HG03520 (cell line): ENCODE measurements around the gene SMOC1.

Source experiments
- ATAC-seq: cut with Tn5 transposase; IDR thresholded peaks from one replicate; pipeline ENCODE4 v1.9.1; 2021; ENCODE audit warnings: mild to moderate bottlenecking, moderate library complexity; ENCODE audit not compliant: unreplicated experiment

Gene SMOC1

GRCh38 chr14:70004791-70005190 is 125.6 kb downstream of the SMOC1 start:
- no peak for ATAC-seq

GRCh38 chr14:70005281-70005805 is 126.1 kb downstream of the SMOC1 start:
- ATAC-seq: no peak

- ATAC-seq: no peak
These were observed 127.5 kb downstream of the SMOC1 start for GRCh38 chr14:70006699-70007098.

DNA sequence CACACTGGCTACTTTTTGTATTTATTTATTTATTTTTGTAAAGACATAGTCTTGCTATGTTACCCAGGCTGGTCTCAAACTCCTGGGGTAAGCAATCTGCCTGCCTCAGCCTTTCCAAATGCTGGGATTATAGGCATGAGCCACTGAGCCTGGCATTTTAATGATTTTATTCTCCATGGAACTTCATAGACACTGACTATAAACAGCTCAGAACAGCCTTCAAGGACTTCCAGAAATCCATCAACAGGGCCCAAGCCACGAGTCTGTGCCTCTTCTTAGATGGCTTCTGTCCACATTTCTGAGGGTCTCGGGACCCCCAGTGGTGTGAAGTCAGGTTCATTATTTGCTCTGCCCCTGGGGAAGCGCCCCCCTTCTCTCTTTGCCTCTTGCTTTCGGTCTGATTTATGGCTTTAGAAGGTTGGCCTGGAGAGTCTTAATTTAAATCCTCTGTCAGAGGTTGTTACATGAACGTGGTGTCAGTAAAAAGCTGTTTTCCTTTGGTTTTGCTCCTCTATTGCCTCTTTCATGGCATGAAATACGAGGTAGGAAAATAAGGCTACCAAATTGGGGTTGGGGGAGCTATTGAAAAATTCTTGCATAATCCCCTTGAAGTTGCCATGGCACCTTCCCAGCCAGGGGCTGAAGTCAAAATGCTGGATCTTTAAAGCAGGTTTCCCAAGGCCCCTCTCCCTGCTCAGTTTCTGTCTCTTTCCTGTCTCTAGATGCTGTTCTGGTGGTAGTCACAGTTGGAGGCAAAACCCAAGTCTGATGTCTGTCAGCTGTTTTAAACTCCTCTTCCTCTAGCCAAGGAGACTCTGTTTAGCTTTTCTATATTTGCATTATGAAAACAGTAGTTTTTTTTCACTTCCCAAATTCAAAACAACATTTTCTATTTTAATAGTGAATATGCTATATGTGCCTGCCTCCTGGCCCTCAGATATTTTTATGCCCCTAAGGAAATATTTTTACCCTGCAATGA is 129.4 kb downstream of the SMOC1 start:
- no peak for ATAC-seq

DNA sequence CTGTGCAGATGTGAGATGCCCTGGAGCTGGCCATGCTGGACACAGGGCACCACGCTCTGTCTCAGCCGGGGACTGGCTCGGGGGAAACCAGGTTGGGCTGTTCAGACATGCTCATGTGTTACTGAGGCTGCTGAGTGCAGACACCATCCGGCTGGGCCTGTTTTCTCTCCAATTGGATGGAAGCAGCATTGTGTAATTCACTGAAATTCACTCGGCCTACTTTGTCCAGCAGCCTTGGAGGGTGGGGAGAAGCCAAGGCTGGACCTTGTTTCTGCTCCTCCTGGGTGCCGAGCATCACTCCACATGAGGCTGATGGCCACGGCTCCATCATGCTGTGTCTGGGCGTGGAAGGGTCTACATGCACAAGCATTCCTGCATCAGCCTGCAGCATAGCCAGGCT is 130.7 kb downstream of the SMOC1 start:
- no peak for ATAC-seq

- ATAC-seq: no peak
These were observed 131.9 kb downstream of the SMOC1 start for GRCh38 chr14:70011098-70011497.

DNA sequence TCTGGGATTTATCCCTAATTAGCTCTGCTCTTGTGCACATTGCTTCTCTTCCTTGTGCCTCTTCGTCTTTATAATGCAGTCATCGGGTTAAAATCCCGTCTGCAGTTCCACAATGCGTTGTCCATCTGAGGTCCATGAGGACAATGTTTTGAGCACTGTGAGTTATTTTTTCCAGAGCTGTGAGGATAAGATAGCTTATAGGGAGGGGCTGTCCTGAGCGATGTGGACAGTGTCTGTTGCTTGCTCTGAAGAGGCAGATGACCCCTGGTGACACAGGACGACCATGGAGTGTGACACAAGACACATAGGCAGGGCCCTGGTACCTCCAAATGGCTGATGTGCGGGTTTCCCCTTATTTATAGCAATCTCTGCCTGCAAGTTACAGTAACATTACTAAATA is 132.5 kb downstream of the SMOC1 start:
- no peak for ATAC-seq

GRCh38 chr14:70013271-70013873 is 134.2 kb downstream of the SMOC1 start:
- ATAC-seq: no peak

DNA sequence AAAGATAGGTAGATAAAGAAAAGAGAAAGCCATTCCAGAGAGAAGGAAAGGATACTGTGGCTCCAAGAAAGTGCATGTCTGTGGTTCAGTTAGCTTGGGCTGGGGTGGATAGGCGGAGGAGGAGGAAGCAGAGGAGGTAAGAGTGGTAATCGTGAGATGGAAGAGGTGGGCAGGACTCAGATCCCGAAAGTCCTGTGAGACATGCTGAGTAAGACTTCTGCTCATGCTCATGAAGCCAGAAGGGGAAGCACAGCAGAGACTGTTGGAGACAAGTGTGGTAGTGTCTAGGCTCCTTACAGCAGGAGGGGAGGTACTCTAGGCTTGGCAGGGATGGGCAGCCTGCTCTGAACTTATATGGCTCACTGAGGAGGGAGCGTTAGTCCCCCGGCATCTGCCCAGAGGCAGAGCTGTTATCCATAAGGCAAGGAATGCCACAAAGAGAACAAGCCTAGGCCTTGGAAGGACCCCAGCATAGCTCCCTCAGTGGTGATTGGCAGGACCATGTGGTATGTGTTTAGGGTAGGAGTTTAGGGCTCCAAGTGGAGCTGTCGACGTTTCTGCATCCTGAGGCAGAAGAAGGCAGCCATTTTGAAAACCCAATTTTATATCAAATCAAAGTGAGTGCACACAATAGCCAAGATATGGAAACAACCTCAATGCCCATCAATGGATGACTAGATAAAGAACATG is 135.3 kb downstream of the SMOC1 start:
- no peak for ATAC-seq

DNA sequence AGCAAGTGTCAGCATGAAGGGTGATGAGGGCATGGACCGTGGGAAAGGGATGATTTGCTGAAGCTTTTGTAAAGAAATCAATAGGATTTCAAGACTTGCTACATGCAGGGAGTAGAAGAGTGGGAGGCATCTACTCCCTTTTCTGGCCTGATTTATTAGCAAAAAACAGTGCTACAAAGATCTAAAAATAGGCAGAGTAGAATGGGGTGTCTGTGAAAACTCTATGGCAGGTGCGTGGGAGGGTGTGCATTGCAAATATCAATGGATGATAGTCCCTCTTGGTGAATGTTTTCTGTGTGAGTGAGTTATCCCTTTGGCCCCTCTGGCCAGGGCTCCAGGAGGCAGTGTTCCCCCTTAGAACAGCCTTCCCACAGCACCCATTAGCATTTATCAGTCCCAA is 139.0 kb downstream of the SMOC1 start:
- no peak for ATAC-seq

- ATAC-seq: peak; percentile 40
These were observed 139.5 kb downstream of the SMOC1 start for GRCh38 chr14:70018713-70019211.

DNA sequence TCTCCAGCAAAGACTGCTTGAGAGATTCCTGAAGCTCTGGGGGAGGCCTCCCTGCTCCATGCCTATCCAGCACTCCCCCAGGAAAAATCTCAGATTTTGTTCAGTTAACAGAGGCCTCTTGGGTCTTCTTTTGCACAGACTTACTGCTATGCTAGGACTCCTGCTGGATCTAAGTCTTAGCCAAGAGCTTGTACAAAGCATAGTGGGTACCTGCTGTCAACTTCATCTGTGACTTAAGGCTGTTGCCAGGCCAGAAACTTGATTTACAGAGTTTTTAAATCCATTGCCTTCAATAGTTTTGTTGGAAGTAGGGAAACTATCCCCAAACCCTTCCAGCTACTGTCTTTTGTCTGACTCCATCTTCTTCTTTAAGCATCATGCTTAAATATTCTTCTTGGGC is 140.5 kb downstream of the SMOC1 start:
- no peak for ATAC-seq

DNA sequence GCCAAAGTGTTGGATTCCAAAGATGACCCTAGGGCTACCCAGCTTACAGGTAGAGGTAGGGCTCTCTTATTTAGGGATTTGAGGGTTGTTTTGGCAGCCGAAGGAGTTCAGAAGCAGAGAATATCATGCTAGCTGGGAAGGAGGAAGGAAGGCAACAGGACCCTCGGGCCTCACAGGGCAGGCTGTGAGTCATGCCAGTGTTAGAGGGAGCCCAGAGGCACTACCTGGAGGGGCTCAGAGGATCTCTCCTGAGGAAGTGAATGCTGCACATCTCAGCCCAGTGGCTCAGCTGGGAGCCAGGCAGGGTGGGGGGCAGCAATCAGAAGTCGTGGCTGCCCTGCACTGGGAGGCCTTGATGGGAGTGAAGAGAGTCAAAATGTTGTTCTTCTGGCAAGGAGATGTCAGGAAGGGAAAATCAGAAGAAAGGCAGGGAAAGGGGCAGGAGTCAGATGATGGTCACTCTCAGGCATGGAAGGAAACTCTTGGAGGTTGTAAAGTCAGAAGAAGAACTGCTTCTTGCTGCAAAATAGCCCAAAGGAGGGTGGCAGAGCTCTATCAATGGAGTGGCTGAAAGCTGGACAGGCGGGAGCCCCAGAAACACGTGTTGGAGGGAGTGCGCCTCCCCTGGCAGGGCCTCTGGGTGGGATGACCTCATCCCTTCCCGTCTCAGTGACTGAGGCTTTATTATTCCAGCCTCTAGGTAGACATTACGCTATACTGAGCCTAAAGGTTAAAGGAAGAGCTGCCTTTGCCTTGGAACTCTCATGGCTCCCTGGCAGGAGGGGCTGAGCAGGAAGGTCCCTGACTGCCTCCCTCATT is 141.3 kb downstream of the SMOC1 start:
- no peak for ATAC-seq

DNA sequence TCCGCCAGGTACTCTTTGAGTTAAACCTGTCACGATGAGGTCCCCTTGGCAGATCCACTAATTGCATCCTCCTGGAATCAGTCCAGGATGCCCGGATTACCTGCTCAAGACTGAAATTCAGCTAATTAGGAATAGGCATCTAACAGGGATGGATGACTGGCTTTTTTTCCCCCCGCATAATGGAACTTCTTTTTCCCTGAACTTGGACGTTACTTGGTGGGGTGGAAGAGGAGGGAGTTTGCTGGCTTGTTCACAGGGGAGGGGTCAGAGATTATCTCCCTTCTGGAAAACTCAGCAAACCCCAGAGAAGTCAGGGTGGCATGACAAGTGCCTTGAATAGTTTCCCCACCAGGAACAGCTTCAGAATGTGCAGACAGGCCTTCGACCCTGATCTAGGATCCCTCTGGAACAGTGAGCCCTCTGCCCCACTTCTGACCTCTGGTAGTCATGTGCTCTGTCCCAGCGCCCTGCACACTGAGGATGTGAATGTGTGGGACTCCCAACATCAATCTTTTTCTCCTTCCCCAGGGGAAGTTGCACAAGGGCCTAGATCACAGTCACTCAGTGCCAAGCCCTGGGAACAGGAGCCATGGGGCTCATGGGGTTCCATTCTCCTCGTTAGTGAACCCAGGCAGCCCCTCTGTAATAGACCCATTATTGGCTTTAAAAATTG is 142.5 kb downstream of the SMOC1 start:
- no peak for ATAC-seq

DNA sequence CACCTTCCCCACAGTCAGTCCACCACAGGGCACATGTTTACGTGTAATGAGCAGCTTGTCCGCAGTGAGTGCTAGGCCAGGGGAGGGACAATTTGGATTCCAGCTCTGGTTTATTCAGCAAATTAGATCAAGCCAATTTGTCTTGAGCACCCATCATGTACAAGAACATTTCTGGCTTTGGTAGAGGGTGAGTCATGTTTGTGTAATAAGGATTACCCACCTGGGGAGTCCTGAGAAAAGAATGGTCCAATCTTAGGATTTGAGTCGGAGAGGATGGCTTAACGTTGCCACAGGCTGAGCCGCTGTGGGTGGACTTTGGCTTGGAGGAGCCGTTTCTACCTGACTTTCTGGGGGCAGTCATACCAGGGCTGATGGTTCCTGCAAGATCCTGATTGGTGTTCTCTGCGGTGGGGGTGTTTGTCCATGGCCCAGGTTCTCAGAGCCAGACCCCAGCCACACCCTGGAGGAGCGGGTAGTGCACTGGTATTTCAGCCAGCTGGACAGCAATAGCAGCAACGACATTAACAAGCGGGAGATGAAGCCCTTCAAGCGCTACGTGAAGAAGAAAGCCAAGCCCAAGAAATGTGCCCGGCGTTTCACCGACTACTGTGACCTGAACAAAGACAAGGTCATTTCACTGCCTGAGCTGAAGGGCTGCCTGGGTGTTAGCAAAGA is 143.7 kb downstream of the SMOC1 start:
- ATAC-seq: no peak

- ATAC-seq: no peak
These were observed 144.7 kb downstream of the SMOC1 start for GRCh38 chr14:70023871-70024270.

GRCh38 chr14:70027785-70028428 is 148.7 kb downstream of the SMOC1 start:
- ATAC-seq: no peak

- no peak for ATAC-seq
These were observed 150.3 kb downstream of the SMOC1 start for GRCh38 chr14:70029296-70030132.
